ENCODE measurements around the gene PITPNC1.

DNA sequence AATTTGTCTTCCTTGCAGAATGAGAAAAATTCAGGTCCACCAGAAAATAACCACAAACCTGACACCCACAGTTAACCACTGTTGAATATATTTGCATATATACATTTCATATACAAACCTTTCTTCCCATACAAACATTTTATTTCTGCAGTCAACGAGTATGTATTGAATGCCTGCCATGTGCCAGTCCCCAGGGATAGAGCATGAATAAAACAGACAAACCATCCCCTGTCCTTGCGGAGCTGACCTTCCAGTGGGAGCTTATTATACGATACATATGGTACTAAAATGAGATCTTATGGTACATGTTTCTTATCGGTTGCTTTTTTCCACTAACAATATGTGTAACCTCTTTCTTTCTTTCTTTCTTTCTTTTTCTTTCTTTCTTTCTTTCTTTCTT, 116.7 kb downstream of the PITPNC1 start:
- TF ChIP-seq POLR2A (IDR thresholded peaks at IDR 0.05) (no peak), CTCF (IDR thresholded peaks at IDR 0.05) (no peak)

Measured in esophagus squamous epithelium (tissue), 4 donors.